H1 (cell line): Measurements from ENCODE around the gene GFRA3. TPM values are rescaled to one million over a fixed set of nuclear protein-coding genes. Genes with fewer than 3 reads are reported as not detected.

Source experiments
- CHD7 ChIP-seq: fragments of 300-600 bp; sonication (generic); IDR thresholded peaks from 2 replicates; pipeline ENCODE4 v1.7.1; 2012; ENCODE audit warnings: low read length, moderate library complexity, mild to moderate bottlenecking, inconsistent platforms; ENCODE audit not compliant: insufficient replicate concordance
- CTCF ChIP-seq, 3 experiments: IDR thresholded peaks; 1 replicate in 2 of 3; 2 replicates in 1 of 3; pipeline versions ENCODE4 v1.5.1 to v1.6.1; 2011; ENCODE audit warnings: low read length in 3 of 3, mild to moderate bottlenecking in 3 of 3, inconsistent platforms in 2 of 3, low read depth in 1 of 3, moderate library complexity in 1 of 3; ENCODE audit not compliant: insufficient read depth in 1 of 3; ENCODE audit errors: control extremely low read depth in 1 of 3
- GABPA ChIP-seq: IDR thresholded peaks from 2 replicates; pipeline ENCODE4 v1.6.1; 2011; ENCODE audit warnings: mild to moderate bottlenecking, low read length, moderate library complexity, borderline replicate concordance; ENCODE audit not compliant: insufficient read depth
- HDAC2 ChIP-seq, 2 experiments: fragments of 300-600 bp in 1 of 2; sonication (generic) in 1 of 2; IDR thresholded peaks; 2 replicates each; pipeline ENCODE4 v1.6.1; 2011 to 2012; ENCODE audit warnings: low read depth in 2 of 2, low read length in 2 of 2, mild to moderate bottlenecking in 2 of 2, moderate library complexity in 2 of 2, borderline replicate concordance in 1 of 2, inconsistent platforms in 1 of 2
- NANOG ChIP-seq: IDR thresholded peaks from 2 replicates; pipeline ENCODE4 v1.6.1; 2011; ENCODE audit warnings: low read length, low read depth, mild to moderate bottlenecking, inconsistent platforms; ENCODE audit not compliant: insufficient read depth, poor library complexity, severe bottlenecking
- TBP ChIP-seq: IDR thresholded peaks from 2 replicates; pipeline ENCODE4 v1.6.1; 2011; ENCODE audit warnings: low read depth, low read length, improper control_type of control experiment
- YY1 ChIP-seq: IDR thresholded peaks from 2 replicates; pipeline ENCODE4 v1.6.1; 2011; ENCODE audit warnings: low read depth, mild to moderate bottlenecking, low read length
- polyA plus RNA-seq, 7 experiments: library from polyadenylated mRNA; depleted of rRNA in 3 of 7; stranded (reverse) in 5 of 7; unstranded in 2 of 7; fragments of >200 nt in 5 of 7; fragments of 200-250 nt in 2 of 7; gene quantifications; 1 replicate in 5 of 7; 2 replicates in 1 of 7; 4 replicates in 1 of 7; pipeline versions ENCODE4 v1.2.1 to v1.2.3, GENCODE V29; 2011 to 2013; ENCODE audit warnings: missing spikeins in 2 of 7, mixed read lengths in 2 of 7
- total RNA-seq: library from RNA; stranded (reverse); fragmentation: NEBNext Ultra II Directional; extraction: Animal tissue kit (Norgen Biotek cat#: 25700); gene quantifications from 2 replicates; pipeline ENCODE4 v1.2.1, GENCODE V29; 2021

GFRA3 gene
- total and polyA plus RNA-seq, 2 of the 8 experiments (the other 6 are each of a cell fraction or from before 2014, with no cell fraction given): 0.88 to 3.4 TPM

- TF ChIP-seq CHD7 (no peak), HDAC2 (IDR thresholded peaks at IDR 0.05; ENCODE audit: borderline replicate concordance in 1 of 2, low read depth in 2 of 2, low read length in 2 of 2) (no peak), TBP (no peak), NANOG (no peak), CTCF (IDR thresholded peaks at IDR 0.05; ENCODE audit: control extremely low read depth in 1 of 3, insufficient read depth in 1 of 3, low read depth in 1 of 3, low read length in 3 of 3) (no peak), YY1 (no peak), GABPA (no peak)
Observed at GRCh38 chr5:138229387-138229786, 45.0 kb downstream of the GFRA3 start (continued).
